Panc1 (cell line): ENCODE data around the gene TMTC2.

ENCODE experiments used
- CTCF ChIP-seq: fragments of 450-650 bp; IDR thresholded peaks from 2 replicates; pipeline ENCODE4 v1.5.1; 2017; ENCODE audit warnings: mild to moderate bottlenecking
- POLR2AphosphoS5 ChIP-seq: IDR thresholded peaks from 2 replicates; pipeline ENCODE4 v1.6.1; 2012; ENCODE audit warnings: mild to moderate bottlenecking, low read depth, low read length, moderate library complexity
- SIN3A ChIP-seq: IDR thresholded peaks from 2 replicates; pipeline ENCODE4 v1.6.1; 2012; ENCODE audit warnings: low read depth, mild to moderate bottlenecking, low read length, moderate library complexity, borderline replicate concordance; ENCODE audit not compliant: insufficient read depth
- TF ChIP-seq, protein P1 (sequence below), 2 experiments: IDR thresholded peaks; 2 replicates each; pipeline ENCODE4 v1.6.1; 2011 to 2012; ENCODE audit warnings: low read depth in 2 of 2, control low read depth in 1 of 2, low read length in 1 of 2, mild to moderate bottlenecking in 1 of 2, moderate library complexity in 1 of 2; ENCODE audit not compliant: insufficient read depth in 1 of 2

- no peak for TF ChIP-seq SIN3A
- no peak for TF ChIP-seq CTCF
- no peak for TF ChIP-seq POLR2AphosphoS5
- TF ChIP-seq, protein P1, sequence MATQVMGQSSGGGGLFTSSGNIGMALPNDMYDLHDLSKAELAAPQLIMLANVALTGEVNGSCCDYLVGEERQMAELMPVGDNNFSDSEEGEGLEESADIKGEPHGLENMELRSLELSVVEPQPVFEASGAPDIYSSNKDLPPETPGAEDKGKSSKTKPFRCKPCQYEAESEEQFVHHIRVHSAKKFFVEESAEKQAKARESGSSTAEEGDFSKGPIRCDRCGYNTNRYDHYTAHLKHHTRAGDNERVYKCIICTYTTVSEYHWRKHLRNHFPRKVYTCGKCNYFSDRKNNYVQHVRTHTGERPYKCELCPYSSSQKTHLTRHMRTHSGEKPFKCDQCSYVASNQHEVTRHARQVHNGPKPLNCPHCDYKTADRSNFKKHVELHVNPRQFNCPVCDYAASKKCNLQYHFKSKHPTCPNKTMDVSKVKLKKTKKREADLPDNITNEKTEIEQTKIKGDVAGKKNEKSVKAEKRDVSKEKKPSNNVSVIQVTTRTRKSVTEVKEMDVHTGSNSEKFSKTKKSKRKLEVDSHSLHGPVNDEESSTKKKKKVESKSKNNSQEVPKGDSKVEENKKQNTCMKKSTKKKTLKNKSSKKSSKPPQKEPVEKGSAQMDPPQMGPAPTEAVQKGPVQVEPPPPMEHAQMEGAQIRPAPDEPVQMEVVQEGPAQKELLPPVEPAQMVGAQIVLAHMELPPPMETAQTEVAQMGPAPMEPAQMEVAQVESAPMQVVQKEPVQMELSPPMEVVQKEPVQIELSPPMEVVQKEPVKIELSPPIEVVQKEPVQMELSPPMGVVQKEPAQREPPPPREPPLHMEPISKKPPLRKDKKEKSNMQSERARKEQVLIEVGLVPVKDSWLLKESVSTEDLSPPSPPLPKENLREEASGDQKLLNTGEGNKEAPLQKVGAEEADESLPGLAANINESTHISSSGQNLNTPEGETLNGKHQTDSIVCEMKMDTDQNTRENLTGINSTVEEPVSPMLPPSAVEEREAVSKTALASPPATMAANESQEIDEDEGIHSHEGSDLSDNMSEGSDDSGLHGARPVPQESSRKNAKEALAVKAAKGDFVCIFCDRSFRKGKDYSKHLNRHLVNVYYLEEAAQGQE (IDR thresholded peaks at IDR 0.05; ENCODE audit: insufficient read depth in 1 of 2, low read depth in 2 of 2, low read length in 1 of 2) = no peak
Observed at GRCh38 chr12:82765971-82766705, 79.4 kb downstream of the TMTC2 start.
